NCI-H460 (cell line): Measurements from ENCODE around the gene CLPX. TPM values are rescaled to one million over a fixed set of nuclear protein-coding genes. Genes with fewer than 3 reads are reported as not detected.
"Not testable (repeated sequence)": the region's sequence is repeated elsewhere in the genome, so short reads cannot be mapped to it uniquely, and the experiment has no call there.

Experiments
- DNase-seq: peaks from one replicate; pipeline ENCODE4 v3.0.0-alpha.2; 2016; ENCODE audit warnings: low read depth; ENCODE audit errors: extremely low read depth
- total RNA-seq: library from RNA; depleted of rRNA; stranded (reverse); fragments of >200 nt; shearing (Covaris generic); gene quantifications from 2 replicates; pipeline ENCODE4 v1.2.3, GENCODE V29; 2014

The CLPX gene
- total RNA-seq, 1 experiment from 2014 or later: 55.4 TPM

GRCh38 chr15:65207280-65207840 is 22.2 kb upstream of the CLPX start:
- no peak for DNase-seq

GRCh38 chr15:65206750-65207149 is 21.6 kb upstream of the CLPX start:
- DNase-seq: no peak

GRCh38 chr15:65204931-65205660 is 20.0 kb upstream of the CLPX start:
- no peak for DNase-seq

GRCh38 chr15:65204236-65204930 is 19.2 kb upstream of the CLPX start:
- no peak for DNase-seq

- no peak for DNase-seq
Measured at GRCh38 chr15:65201918-65202317, 16.8 kb upstream of the CLPX start.

- DNase-seq: no peak
Measured at GRCh38 chr15:65198571-65198970, 13.4 kb upstream of the CLPX start.

- no peak for DNase-seq
Measured at GRCh38 chr15:65197337-65197645, 12.1 kb upstream of the CLPX start.

GRCh38 chr15:65196637-65197336 is 11.6 kb upstream of the CLPX start:
- no peak for DNase-seq

GRCh38 chr15:65195548-65195923 is 10.4 kb upstream of the CLPX start:
- no peak for DNase-seq

- no peak for DNase-seq
Measured at GRCh38 chr15:65194826-65195547, 9.8 kb upstream of the CLPX start.

- no peak for DNase-seq
Measured at GRCh38 chr15:65192016-65192415, 6.9 kb upstream of the CLPX start.

GRCh38 chr15:65189102-65189740 is 4.1 kb upstream of the CLPX start:
- DNase-seq: peak; percentile 36

GRCh38 chr15:65188472-65188871 is 3.3 kb upstream of the CLPX start:
- DNase-seq: not testable (repeated sequence)

- peak; percentile 36 for DNase-seq
Measured at GRCh38 chr15:65184305-65184867, 756 bp downstream of the CLPX start.

GRCh38 chr15:65183865-65184159 is 1.3 kb downstream of the CLPX start:
- DNase-seq: no peak

GRCh38 chr15:65182538-65182937 is 2.6 kb downstream of the CLPX start:
- no peak for DNase-seq

GRCh38 chr15:65181582-65182353 is 3.4 kb downstream of the CLPX start:
- DNase-seq: not testable (repeated sequence)

- no peak for DNase-seq
Measured at GRCh38 chr15:65180167-65180566, 5.0 kb downstream of the CLPX start.

- DNase-seq: no peak
Measured at GRCh38 chr15:65177901-65178300, 7.2 kb downstream of the CLPX start.

GRCh38 chr15:65176056-65176455 is 9.1 kb downstream of the CLPX start:
- DNase-seq: no peak
